B cell (primary cell): ENCODE results near the gene FTCD. TPM values are rescaled to one million over a fixed set of nuclear protein-coding genes. Genes with fewer than 3 reads are reported as not detected.

Experiments
- ATAC-seq: fragments of 200-7000 bp; cut with Tn5 transposase; one replicate; pipeline ENCODE4 v1.10.0; 2021; ENCODE audit warnings: low read depth, mild to moderate bottlenecking, moderate number of reproducible peaks, moderate library complexity
- CTCF ChIA-PET: fragments of 350-600 bp; sonication (Branson Sonifier 250); formaldehyde crosslinking; loops from one replicate; lab custom pipeline; 2021; ENCODE audit warnings: antibody characterized with exemption, inconsistent platforms; lab: Charles Lee
- POLR2A ChIA-PET: fragments of 350-600 bp; sonication (Branson Sonifier 250); formaldehyde crosslinking; loops from one replicate; lab custom pipeline; 2021; ENCODE audit warnings: antibody characterized with exemption; lab: Charles Lee
- DNase-seq: peaks from one replicate; pipeline ENCODE4 v3.0.0; 2013
- H2AFZ ChIP-seq: 2 replicates; pipeline ENCODE4 v1.6.1; 2012; ENCODE audit warnings: mild to moderate bottlenecking, low read depth, low read length; ENCODE audit not compliant: insufficient read depth, poor library complexity, severe bottlenecking
- H3K27ac ChIP-seq, 2 donors: 1 replicate in 1 of 2; 2 replicates in 1 of 2; pipeline ENCODE4 v1.5.1; 2012 to 2013; ENCODE audit warnings: low read length in 2 of 2, mild to moderate bottlenecking in 2 of 2, moderate library complexity in 1 of 2
- H3K27me3 ChIP-seq, 4 experiments: fragments of 200-600 bp in 1 of 4; sonication (generic) in 1 of 4; replicated peaks in 1 of 4; 1 replicate in 2 of 4; 2 replicates in 2 of 4; pipeline versions ENCODE4 v1.6.1 to v1.7.0; 2013 to 2016; ENCODE audit warnings: low read length in 3 of 4, mild to moderate bottlenecking in 2 of 4, mixed read lengths in 1 of 4, moderate library complexity in 1 of 4; ENCODE audit not compliant: insufficient read depth in 4 of 4, control insufficient read depth in 3 of 4; ENCODE audit errors: control extremely low read depth in 1 of 4
- H3K36me3 ChIP-seq, 2 experiments: replicated peaks in 1 of 2; 1 replicate in 1 of 2; 2 replicates in 1 of 2; pipeline versions ENCODE4 v1.6.1 to v1.7.1; 2013; ENCODE audit warnings: low read length in 1 of 2; ENCODE audit not compliant: insufficient read depth in 2 of 2, control insufficient read depth in 1 of 2; ENCODE audit errors: control extremely low read depth in 1 of 2, extremely low read depth in 1 of 2
- H3K4me1 ChIP-seq, 2 donors: fragments of 200-600 bp in 1 of 2; sonication (generic) in 1 of 2; 1 replicate in 1 of 2; 2 replicates in 1 of 2; pipeline versions ENCODE4 v1.5.1 to v1.6.1; 2013 to 2017; ENCODE audit warnings: low read length in 2 of 2; ENCODE audit not compliant: control insufficient read depth in 2 of 2, insufficient read depth in 2 of 2
- H3K4me2 ChIP-seq: replicated peaks from 2 replicates; pipeline ENCODE3; 2012; ENCODE audit warnings: mild to moderate bottlenecking, low read depth, low read length; ENCODE audit not compliant: poor library complexity, severe bottlenecking
- H3K4me3 ChIP-seq, 5 experiments: fragments of 200-600 bp in 1 of 5; sonication (generic) in 1 of 5; 1 replicate in 3 of 5; 2 replicates in 2 of 5; pipeline versions ENCODE4 v1.5.1 to v1.7.0; 2011 to 2016; ENCODE audit warnings: low read length in 4 of 5, mild to moderate bottlenecking in 4 of 5, low read depth in 2 of 5, control low read depth in 1 of 5, moderate library complexity in 1 of 5; ENCODE audit not compliant: insufficient read depth in 1 of 5; ENCODE audit errors: control extremely low read depth in 1 of 5, extremely low read depth in 1 of 5
- H3K79me2 ChIP-seq: fragments of 200-600 bp; sonication (generic); one replicate; pipeline ENCODE4 v1.6.0; 2016; ENCODE audit warnings: low read length; ENCODE audit not compliant: control insufficient read depth, insufficient read depth
- H3K9ac ChIP-seq: fragments of 200-600 bp; sonication (generic); 2 replicates; pipeline ENCODE4 v1.6.1; 2017; ENCODE audit warnings: mild to moderate bottlenecking, low read length, moderate library complexity
- H3K9me3 ChIP-seq, 3 donors: one replicate each; pipeline versions ENCODE4 v1.6.1 to v1.7.1; 2013; ENCODE audit warnings: low read length in 2 of 3; ENCODE audit not compliant: control insufficient read depth in 2 of 3, insufficient read depth in 1 of 3; ENCODE audit errors: control extremely low read depth in 1 of 3
- H4K20me1 ChIP-seq: 2 replicates; pipeline ENCODE4 v1.6.0; 2012; ENCODE audit warnings: mild to moderate bottlenecking, low read length; ENCODE audit not compliant: insufficient read depth, control insufficient read depth, poor library complexity, severe bottlenecking
- H3K27ac Mint-ChIP-seq: one replicate; pipeline ENCODE4 v1.8.0; 2021; ENCODE audit warnings: mixed read lengths
- H3K27me3 Mint-ChIP-seq: one replicate; pipeline ENCODE4 v1.8.0; 2021; ENCODE audit warnings: mixed read lengths
- H3K4me1 Mint-ChIP-seq: one replicate; pipeline ENCODE4 v1.8.0; 2021; ENCODE audit warnings: mixed read lengths
- H3K4me3 Mint-ChIP-seq: one replicate; pipeline ENCODE4 v1.8.0; 2021; ENCODE audit warnings: mixed read lengths
- H3K9me3 Mint-ChIP-seq: one replicate; pipeline ENCODE4 v1.8.0; 2022; ENCODE audit warnings: mixed read lengths; ENCODE audit not compliant: insufficient read depth
- EZH2 ChIP-seq: IDR thresholded peaks from 2 replicates; pipeline ENCODE4 v1.6.1; 2012; ENCODE audit warnings: borderline replicate concordance, low read depth, mild to moderate bottlenecking, moderate library complexity, low read length; ENCODE audit not compliant: insufficient read depth, poor library complexity, severe bottlenecking
- WGBS: methylation state at CpG from one replicate; pipeline ENCODE4 v1.1.5; 2013; ENCODE audit warnings: missing lambda C conversion rate; ENCODE audit not compliant: insufficient coverage; 5-methylcytosine and 5-hydroxymethylcytosine counted together
- intact Hi-C: fragments of 100-400 bp; cut with micrococcal nuclease; formaldehyde crosslinking; loops from one replicate; pipeline ENCODE4 v1.10.0; 2022
- polyA plus RNA-seq: library from polyadenylated mRNA; depleted of rRNA; stranded (reverse); fragments of >200 nt; gene quantifications from 2 replicates; pipeline ENCODE4 v1.2.3, GENCODE V29; 2012
- total RNA-seq, 2 donors: library from RNA; stranded (reverse); fragments of 120-200 nt in 1 of 2; gene quantifications; 1 replicate in 1 of 2; 2 replicates in 1 of 2; pipeline versions ENCODE4 v1.2.3 to v1.2.4, GENCODE V29; 2013 to 2022
- TF ChIP-seq, protein P1 (sequence below): fragments of 200-600 bp; IDR thresholded peaks from one replicate; pipeline ENCODE4 v1.8.0; 2022; ENCODE audit warnings: antibody characterized with exemption, mild to moderate bottlenecking

The FTCD gene
- total and polyA plus RNA-seq, 2 donors (not counting 1 experiment from before 2014, with no cell fraction given) = 0.22 to 0.39 TPM

DNA sequence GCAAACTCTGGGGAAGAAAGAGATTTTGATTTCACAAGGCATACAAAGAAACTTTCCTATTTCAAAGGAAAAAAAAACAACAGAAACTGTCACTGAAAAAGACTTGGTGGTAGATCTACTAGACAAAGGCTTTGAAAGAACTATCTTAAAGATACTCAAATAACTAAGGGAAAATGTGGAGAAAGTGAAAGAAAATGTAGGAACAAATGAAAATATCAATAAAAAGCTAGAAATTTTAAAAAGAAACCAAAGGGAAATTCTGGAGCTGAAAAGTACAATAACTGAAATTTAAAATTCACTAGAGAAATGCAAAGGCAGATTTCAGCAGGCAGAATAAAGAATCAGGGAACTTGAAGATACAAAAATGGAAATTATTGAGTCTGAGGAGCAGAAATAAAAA is 51.3 kb downstream of the FTCD start:
- ChIA-PET POLR2A (no interaction called here), CTCF (no interaction called here)
- Histone ChIP-seq H4K20me1 (no peaks in the 10 kb centered on the region), H3K79me2 (no peaks in the 10 kb centered on the region), H3K27me3 (peaks cover 0 to 20% (median 14%) of the 10 kb centered on the region in 4 experiments), H3K36me3 (no peaks in the 10 kb centered on the region), H3K4me1 (no peaks in the 10 kb centered on the region), H2AFZ (no peak overlapping the region), H3K4me2 (no peak overlapping the region), H3K27ac (no peak overlapping the region), H3K9ac (no peak overlapping the region), H3K4me3 (no peak overlapping the region), H3K9me3 (peaks cover 9 to 15% (median 14%) of the 10 kb centered on the region in 3 donors)
- H3K27ac Mint-ChIP-seq = no peak overlapping the region
- H3K9me3 Mint-ChIP-seq = peaks cover 15% of the 10 kb centered on the region
- DNase-seq = no peak
- peaks cover 50% of the 10 kb centered on the region for H3K27me3 Mint-ChIP-seq
- intact Hi-C loops = no loop called here
- H3K4me1 Mint-ChIP-seq = peaks cover 1% of the 10 kb centered on the region
- no peak overlapping the region for H3K4me3 Mint-ChIP-seq
- ATAC-seq = no peak
- TF ChIP-seq, protein P1, sequence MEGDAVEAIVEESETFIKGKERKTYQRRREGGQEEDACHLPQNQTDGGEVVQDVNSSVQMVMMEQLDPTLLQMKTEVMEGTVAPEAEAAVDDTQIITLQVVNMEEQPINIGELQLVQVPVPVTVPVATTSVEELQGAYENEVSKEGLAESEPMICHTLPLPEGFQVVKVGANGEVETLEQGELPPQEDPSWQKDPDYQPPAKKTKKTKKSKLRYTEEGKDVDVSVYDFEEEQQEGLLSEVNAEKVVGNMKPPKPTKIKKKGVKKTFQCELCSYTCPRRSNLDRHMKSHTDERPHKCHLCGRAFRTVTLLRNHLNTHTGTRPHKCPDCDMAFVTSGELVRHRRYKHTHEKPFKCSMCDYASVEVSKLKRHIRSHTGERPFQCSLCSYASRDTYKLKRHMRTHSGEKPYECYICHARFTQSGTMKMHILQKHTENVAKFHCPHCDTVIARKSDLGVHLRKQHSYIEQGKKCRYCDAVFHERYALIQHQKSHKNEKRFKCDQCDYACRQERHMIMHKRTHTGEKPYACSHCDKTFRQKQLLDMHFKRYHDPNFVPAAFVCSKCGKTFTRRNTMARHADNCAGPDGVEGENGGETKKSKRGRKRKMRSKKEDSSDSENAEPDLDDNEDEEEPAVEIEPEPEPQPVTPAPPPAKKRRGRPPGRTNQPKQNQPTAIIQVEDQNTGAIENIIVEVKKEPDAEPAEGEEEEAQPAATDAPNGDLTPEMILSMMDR = no peak
- no peak for TF ChIP-seq EZH2

- H3K9me3 Mint-ChIP-seq = peaks cover 12% of the 10 kb centered on the region
- 86% methylated on average over 1 of the region's 4 CpGs for WGBS
These were observed 54.5 kb downstream of the FTCD start for GRCh38 chr21:46100906-46101305.

More at GRCh38 chr21:46100906-46101305, 54.5 kb downstream of the FTCD start:
- intact Hi-C loops = no loop called here
- Histone ChIP-seq H4K20me1 (no peaks in the 10 kb centered on the region), H3K79me2 (no peaks in the 10 kb centered on the region), H3K4me3 (no peak overlapping the region), H3K9me3 (peaks cover 8 to 9% (median 9%) of the 10 kb centered on the region in 3 donors), H3K27me3 (peaks cover 0 to 25% (median 16%) of the 10 kb centered on the region in 4 experiments), H3K4me2 (no peak overlapping the region), H3K27ac (no peak overlapping the region), H3K9ac (no peak overlapping the region), H3K4me1 (peaks cover 0 to 3% of the 10 kb centered on the region in 2 donors), H2AFZ (no peak overlapping the region), H3K36me3 (no peaks in the 10 kb centered on the region)
- ChIA-PET CTCF (no interaction called here), POLR2A (no interaction called here)
- Mint-ChIP-seq H3K4me1 (peaks cover 4% of the 10 kb centered on the region), H3K27me3 (peaks cover 60% of the 10 kb centered on the region), H3K4me3 (no peak overlapping the region), H3K27ac (no peak overlapping the region)
- no peak for DNase-seq
- no peak for ATAC-seq
- no peak for TF ChIP-seq EZH2
- TF ChIP-seq, protein P1 = no peak
